ENCODE measurements around the gene TSPAN1.
A peak's percentile ranks its signal among the peaks of the same experiment; 100 is the strongest.

Gene TSPAN1, protein sequence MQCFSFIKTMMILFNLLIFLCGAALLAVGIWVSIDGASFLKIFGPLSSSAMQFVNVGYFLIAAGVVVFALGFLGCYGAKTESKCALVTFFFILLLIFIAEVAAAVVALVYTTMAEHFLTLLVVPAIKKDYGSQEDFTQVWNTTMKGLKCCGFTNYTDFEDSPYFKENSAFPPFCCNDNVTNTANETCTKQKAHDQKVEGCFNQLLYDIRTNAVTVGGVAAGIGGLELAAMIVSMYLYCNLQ

DNA sequence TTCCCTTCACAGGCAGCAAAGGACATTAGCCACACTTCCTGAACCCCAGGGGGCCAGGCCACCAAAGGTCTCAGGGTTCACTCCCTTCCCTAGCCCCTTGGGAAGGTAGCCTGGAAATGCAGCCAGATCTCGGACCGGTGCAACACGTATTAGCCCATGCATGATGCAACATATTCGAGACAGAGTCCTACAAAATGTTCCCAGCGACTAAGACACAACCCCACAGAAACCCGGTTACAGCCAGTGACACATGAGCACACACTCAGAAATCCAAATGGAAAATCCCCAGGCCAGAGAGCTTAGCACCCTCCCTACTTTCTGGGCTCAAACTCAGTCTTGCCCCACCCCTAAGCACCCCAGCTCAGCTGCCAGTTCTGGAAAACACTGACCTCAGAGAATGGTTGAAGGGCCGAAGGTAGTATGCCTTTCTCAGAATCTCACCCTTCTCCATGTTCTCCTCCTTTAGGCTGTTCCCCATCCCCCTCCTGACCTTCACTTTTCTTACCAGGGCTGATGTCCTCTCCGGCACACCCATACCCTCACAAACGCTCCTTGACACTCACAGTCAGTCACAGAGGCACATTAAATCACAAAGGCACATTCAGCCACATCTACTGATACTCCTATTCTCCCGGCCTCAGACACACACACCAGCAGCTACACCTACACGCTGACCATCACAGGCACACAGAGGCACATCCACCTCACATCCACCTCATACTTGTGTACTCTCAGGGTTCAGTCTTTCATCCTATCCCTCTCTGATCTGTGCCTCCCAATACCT is at the start of gene TSPAN1:
TSS of gene TSPAN1 (plus strand) at position 640 of the 784 bp plus-strand sequence. CDS start 6,021 bp downstream, outside the sequence.
- DNase-seq (ENCODE audit: low spot score) = no peak

- DNase-seq (ENCODE audit: low spot score) = no peak
Observed at GRCh38 chr1:46128344-46128743, 46.5 kb upstream of the TSPAN1 start.

- DNase-seq (ENCODE audit: low spot score) = no peak
Observed at GRCh38 chr1:46130121-46130520, 44.8 kb upstream of the TSPAN1 start.

GRCh38 chr1:46130606-46131005 is 44.3 kb upstream of the TSPAN1 start:
- DNase-seq (ENCODE audit: low spot score) = no peak

DNA sequence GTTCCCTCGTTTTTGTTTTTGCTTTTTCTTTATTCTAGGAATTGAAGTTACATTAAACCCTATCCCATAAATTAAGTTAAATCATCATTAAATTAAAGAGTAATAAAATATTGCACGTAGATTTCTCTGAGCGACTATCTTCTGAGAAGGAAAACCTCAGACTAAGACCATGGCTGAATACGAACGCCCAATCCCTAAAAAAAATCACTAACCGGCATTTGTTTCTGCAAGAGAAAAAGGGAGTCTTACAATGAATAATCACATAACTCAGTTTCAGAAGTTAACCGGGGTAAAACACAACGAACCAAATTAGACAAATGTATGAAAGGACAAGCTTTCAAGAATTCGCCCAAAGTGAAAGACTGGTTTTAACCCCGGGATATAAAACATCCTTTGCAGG is 43.8 kb upstream of the TSPAN1 start:
- DNase-seq (ENCODE audit: low spot score) = no peak

GRCh38 chr1:46131712-46132528 is 43.0 kb upstream of the TSPAN1 start:
- peak; percentile 25 for DNase-seq (ENCODE audit: low spot score)

- DNase-seq (ENCODE audit: low spot score) = peak; percentile 93
Observed at GRCh38 chr1:46132529-46133180, 42.2 kb upstream of the TSPAN1 start, which contains the start of gene PIK3R3. PIK3R3 (minus strand) TSS chr1:46132629; CDS start chr1:46131952, 677 bp downstream.

GRCh38 chr1:46133181-46133658 is 41.7 kb upstream of the TSPAN1 start:
- DNase-seq (ENCODE audit: low spot score) = peak; percentile 79

- DNase-seq (ENCODE audit: low spot score) = no peak
Observed at GRCh38 chr1:46133781-46134350, 41.0 kb upstream of the TSPAN1 start.

- peak; percentile 54 for DNase-seq (ENCODE audit: low spot score)
Observed at GRCh38 chr1:46134660-46135331, 40.1 kb upstream of the TSPAN1 start.

- DNase-seq (ENCODE audit: low spot score) = no peak
Observed at GRCh38 chr1:46136711-46137110, 38.2 kb upstream of the TSPAN1 start.

- DNase-seq (ENCODE audit: low spot score) = no peak
Observed at GRCh38 chr1:46137916-46138315, 37.0 kb upstream of the TSPAN1 start.

GRCh38 chr1:46148318-46148717 is 26.6 kb upstream of the TSPAN1 start:
- DNase-seq (ENCODE audit: low spot score) = no peak

- DNase-seq (ENCODE audit: low spot score) = no peak
Observed at GRCh38 chr1:46150085-46150484, 24.8 kb upstream of the TSPAN1 start.

GRCh38 chr1:46152016-46152415 is 22.9 kb upstream of the TSPAN1 start:
- no peak for DNase-seq (ENCODE audit: low spot score)

- DNase-seq (ENCODE audit: low spot score) = no peak
Observed at GRCh38 chr1:46153228-46153627, 21.7 kb upstream of the TSPAN1 start.

DNA sequence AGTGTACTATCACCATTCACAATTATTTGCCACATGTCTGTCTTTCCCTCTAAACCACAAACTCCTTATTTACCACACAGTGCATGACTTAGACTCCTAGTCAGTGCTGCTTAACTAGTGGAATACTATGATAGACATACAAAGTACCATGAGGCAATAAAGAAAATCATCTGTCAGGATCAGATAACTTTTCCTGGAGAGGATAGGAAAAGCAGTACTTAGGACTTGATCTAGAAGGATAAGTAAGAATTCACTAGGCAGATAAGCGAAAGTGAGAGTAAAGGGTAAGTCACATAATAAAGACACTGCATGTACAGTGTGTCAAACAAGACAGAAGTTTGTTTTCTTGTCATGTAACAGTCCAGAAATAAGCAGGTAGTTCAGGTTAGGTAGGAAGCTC is 21.2 kb upstream of the TSPAN1 start:
- DNase-seq (ENCODE audit: low spot score) = no peak

GRCh38 chr1:46157916-46158311 is 17.0 kb upstream of the TSPAN1 start:
- DNase-seq (ENCODE audit: low spot score) = no peak

DNA sequence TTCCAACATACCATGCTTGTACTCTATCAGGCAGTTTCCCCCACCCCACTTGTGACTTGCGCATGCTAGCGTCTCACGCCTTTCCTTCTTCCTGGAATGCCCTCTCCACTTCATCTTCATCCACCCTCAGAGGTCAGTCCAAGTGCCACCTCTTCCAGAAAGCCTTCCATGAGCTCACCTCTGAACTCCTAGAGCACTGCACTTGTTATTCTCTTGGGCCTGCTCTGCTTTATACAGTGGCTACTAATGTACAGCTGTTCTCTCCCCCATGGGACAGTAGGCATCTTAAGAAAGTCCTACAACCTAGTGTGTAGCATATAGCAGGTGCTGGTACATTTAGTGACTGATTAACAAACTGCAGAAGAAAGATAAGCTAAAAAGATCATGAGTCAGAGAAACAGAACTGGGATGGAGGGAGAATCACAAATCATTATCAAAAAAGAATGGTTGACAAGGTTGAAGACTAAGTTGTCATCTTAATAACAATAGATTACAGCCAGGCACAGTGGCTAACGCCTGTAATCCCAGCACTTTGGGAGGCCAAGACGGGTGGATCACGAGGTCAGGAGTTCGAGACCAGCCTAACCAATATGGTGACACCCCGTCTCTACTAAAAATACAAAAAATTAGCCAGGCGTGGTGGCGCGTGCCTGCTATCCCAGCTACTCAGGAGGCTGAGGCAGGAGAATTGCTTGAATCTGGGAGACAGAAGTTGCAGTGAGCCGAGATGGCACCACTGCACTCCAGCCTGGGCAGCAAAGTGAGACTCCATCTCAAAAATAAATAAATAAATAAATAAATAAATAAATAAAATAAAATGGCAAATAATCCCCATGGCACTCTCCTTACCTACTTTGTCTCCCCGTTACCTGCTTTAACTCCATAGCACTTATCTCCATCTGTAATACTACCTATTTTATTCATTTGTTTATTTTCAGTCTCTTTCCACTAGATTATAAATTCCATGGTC is 16.3 kb upstream of the TSPAN1 start:
- no peak for DNase-seq (ENCODE audit: low spot score)

GRCh38 chr1:46159516-46159915 is 15.4 kb upstream of the TSPAN1 start:
- DNase-seq (ENCODE audit: low spot score) = no peak

Measured in D341Med (cell line).